COR-L47 (cell line): ENCODE results near the gene HMOX2.

ENCODE experiments used
- DNase-seq: peaks from one replicate; lab custom pipeline; 2025; lab: John Stamatoyannopoulos, UW

The HMOX2 gene

GRCh38 chr16:4465977-4466779, 10.0 kb upstream of the HMOX2 start:
- no peak for DNase-seq

DNA sequence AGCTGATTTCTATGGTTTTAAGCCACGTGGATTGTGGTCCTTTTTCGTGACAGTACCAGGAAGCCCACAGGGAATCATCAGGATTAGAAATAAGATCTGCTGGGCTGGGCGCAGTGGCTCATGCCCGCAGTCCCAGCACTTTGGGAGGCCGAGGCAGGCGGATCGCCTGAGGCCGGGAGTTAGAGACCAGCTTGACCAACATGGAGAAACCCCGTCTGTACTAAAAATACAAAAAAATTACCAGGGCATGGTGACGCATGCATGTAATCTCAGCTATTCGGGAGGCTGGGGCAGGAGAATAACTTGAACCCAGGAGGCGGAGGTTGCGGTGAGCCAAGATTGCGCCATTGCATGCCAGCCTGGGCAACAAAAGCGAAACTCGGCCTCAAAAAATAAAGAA, 8.3 kb upstream of the HMOX2 start:
- DNase-seq, result no peak

DNA sequence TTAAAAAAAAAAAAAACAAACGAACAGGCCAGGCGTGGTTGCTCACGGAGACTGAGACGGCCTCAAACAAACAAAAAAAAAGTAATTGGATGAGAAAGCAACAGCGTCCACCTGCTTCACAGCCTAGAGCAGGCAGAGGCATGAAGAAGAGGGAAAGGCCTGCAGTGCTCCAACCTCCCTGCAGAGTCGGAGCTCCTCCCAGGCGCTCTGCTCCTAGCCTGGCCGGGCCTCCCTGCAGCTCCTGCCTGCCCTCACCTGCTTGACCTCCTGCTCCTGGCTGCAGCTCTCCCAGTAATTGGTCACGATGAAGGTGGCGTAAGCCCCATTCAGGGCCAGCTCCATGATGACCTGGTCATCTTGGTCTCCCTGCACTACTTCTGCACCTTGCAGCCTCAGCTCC, 7.2 kb upstream of the HMOX2 start:
- no peak for DNase-seq

GRCh38 chr16:4471869-4472268, 4.3 kb upstream of the HMOX2 start:
- DNase-seq, result no peak

DNA sequence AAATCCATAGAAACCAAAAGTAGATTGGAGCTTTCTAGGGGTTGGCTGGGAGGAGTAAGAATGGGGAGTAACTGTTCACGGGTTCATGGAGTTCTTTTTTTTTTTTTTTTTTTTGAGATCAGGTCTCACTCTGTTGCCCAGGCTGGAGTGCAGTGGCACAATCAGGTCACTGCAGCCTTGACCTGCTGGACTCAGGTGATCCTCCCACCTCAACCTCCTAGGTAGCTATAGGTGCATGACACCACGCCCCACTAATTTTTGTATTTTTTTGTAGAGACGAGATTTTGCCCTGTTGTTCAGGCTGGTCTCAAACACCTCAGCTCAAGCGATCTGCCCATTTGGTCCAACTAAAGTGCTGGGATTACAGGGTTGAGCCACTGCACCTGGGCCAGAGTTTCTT, 3.3 kb upstream of the HMOX2 start:
- no peak for DNase-seq

- peak; percentile 97 for DNase-seq
Observed at GRCh38 chr16:4474192-4474961, 1.8 kb upstream of the HMOX2 start, which contains the start of gene NMRAL1. NMRAL1 (minus strand) TSS chr16:4474625; CDS start chr16:4474132, 493 bp downstream.

- DNase-seq, result no peak
Observed at GRCh38 chr16:4477966-4478365, 1.8 kb downstream of the HMOX2 start.

DNA sequence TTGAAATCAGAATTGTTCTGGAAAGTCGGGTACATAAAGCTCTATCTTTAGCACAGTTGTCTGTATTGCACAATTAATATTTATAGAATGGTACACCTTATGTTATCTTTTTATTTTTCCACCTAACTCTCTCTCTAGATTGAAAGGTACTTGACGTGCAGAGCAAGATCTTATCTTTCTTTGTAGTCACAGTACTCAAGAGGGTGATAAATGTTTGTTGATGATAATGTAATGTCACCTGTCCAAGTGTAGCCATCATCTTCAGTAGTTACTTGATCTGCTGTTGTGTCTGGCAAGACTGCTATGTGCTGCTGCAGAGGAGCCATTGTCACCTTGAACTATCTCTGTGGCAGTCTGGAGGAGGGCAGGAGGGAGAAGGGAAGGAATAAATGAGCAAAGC, 5.3 kb downstream of the HMOX2 start:
- no peak for DNase-seq

DNA sequence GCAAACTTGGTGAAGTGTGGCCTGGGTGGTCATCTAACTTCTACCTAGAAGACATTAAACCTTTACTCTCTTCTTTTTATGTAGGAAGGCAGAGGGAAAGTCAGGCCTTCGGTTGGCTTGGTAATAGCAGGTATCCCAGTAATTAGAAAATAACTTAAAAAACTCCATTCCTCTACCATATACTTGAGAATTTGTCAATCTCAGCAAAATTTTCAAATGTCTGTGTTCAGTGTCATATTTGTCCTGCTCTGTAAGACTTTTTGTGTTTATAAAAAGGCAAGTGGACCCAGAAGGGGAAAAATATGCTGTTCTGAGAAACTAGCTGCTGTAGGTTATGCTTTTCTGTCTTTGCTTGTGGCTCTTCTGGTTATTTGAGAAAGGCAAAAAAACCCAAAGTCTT, 5.8 kb downstream of the HMOX2 start:
- DNase-seq, result no peak

GRCh38 chr16:4486126-4486893, 10.1 kb downstream of the HMOX2 start:
- DNase-seq, result no peak

- DNase-seq, result no peak
Observed at GRCh38 chr16:4487955-4488498, 11.8 kb downstream of the HMOX2 start.

- no peak for DNase-seq
Observed at GRCh38 chr16:4488499-4488967, 12.3 kb downstream of the HMOX2 start.

GRCh38 chr16:4489030-4489429, 12.8 kb downstream of the HMOX2 start:
- no peak for DNase-seq

GRCh38 chr16:4491898-4492297, 15.7 kb downstream of the HMOX2 start:
- DNase-seq, result no peak

- no peak for DNase-seq
Observed at GRCh38 chr16:4494746-4495490, 18.7 kb downstream of the HMOX2 start.

- no peak for DNase-seq
Observed at GRCh38 chr16:4495766-4496165, 19.6 kb downstream of the HMOX2 start.

DNA sequence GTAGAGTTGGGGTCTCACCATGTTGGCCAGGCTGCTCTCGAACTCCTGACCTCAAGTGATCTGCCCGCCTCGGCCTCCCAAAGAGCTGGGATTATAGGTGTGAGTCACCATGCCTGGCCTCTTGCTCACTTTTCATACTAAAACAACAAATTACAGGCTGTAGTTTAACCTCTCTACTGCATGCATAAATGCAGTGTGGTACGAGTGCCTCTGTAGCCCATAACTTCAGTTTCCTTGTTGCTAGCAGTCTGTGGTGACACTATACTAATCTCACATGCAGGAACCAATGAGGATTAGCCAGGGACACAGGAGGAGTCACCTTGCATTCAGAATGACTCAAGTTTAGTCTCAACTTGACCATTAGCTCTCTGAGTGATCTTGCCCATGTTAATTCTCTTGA, 20.1 kb downstream of the HMOX2 start:
- no peak for DNase-seq

DNA sequence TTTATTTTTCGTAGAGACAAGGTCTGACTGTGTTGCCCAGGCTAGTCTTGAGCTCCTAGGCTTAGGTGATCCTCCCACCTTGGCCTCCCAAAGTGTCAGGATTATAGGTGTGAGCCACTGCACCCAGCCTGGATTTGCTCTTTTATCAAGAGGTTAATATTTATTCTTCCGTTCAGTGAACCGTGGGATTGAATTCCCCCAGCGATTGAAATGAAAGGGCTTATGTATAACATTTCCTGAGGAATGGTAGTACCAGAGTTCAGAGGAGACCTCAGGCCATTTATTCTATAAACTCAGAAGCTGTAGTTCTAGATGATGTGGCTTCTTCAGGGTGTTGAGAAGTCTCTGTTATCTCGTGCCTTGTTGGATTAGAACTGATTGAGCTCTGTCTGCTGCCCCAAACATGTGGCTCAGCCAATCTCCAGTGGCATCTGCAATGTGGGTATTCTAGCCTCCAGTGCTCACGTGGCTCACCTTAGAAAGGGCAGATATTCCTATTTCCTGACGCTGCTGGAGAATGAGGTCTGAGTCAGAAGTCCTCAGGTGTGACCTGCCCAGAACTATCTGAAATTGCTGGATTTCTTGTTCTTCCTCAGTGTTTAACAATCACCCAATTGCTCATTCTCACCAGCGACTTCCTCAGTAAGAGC, 22.5 kb downstream of the HMOX2 start:
- no peak for DNase-seq

GRCh38 chr16:4499196-4499555, 23.0 kb downstream of the HMOX2 start:
- no peak for DNase-seq

GRCh38 chr16:4500272-4500671, 24.1 kb downstream of the HMOX2 start:
- no peak for DNase-seq

DNA sequence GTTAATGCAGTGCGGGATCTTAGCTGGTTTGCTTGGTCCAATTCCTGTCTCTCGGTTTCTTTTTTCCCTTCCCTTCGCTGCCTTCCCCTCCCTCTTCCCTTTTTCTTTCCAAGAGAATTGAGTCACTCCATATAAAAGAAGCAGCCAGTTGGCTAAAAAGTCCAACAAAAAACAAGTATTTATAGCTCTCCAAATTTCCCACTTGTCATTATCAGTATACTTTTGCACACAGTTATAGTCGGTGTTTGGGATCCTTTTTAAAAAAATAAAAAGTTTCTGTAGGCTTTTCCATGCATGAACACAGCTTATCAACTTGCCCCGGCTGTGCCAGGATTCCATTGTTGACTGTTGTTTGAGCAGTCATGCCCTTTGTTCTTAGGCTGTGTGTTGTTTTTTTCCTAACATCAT, 24.9 kb downstream of the HMOX2 start:
- no peak for DNase-seq
